ENCODE results near the gene KCNQ1.

DNA sequence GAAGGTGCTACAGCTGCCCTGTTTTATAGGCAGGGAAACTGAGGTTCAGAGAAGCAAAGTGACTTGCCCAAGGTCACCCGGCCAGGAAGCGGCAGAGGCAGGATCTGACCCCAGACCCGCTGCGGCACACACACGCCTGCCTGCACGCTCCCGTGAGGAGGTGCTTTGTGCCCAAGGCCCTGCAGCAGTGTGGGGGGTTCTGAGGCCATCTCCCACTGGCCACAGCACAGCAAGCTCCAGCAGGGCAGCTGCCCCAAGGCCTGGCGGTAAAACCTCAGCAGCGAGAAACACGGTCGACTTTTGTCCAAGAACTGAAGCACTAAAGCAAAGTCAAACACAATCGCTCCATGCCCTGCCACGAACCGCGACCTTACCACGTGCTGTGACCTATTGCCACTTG lies 398.1 kb downstream of the KCNQ1 start:
- no peak for TF ChIP-seq KAT8 (CRISPR knock-in tag; IDR thresholded peaks at IDR 0.05)
- TF ChIP-seq RELA (CRISPR knock-in tag; IDR thresholded peaks at IDR 0.05) = no peak
- TF ChIP-seq RAD21 (CRISPR knock-in tag; IDR thresholded peaks at IDR 0.05) = no peak
- TF ChIP-seq FOXM1 (CRISPR knock-in tag; IDR thresholded peaks at IDR 0.05) = no peak
- TF ChIP-seq NFE2 (CRISPR knock-in tag; IDR thresholded peaks at IDR 0.05) = no peak
- TF ChIP-seq, protein P1, sequence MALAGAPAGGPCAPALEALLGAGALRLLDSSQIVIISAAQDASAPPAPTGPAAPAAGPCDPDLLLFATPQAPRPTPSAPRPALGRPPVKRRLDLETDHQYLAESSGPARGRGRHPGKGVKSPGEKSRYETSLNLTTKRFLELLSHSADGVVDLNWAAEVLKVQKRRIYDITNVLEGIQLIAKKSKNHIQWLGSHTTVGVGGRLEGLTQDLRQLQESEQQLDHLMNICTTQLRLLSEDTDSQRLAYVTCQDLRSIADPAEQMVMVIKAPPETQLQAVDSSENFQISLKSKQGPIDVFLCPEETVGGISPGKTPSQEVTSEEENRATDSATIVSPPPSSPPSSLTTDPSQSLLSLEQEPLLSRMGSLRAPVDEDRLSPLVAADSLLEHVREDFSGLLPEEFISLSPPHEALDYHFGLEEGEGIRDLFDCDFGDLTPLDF (CRISPR knock-in tag; IDR thresholded peaks at IDR 0.05) = no peak
- no peak for TF ChIP-seq YY1 (IDR thresholded peaks at IDR 0.05; ENCODE audit: insufficient read depth, insufficient replicate concordance, low read depth, low read length)
- no peak for TF ChIP-seq MAFK (conservative IDR thresholded peaks at IDR 0.05 in 1 of 2, IDR thresholded peaks at IDR 0.05 in 1 of 2; ENCODE audit: low read length in 2 of 2)
- no peak for TF ChIP-seq KAT7 (CRISPR knock-in tag; IDR thresholded peaks at IDR 0.05; ENCODE audit: borderline replicate concordance)
- no peak for TF ChIP-seq SRSF1 (optimal IDR thresholded peaks at IDR 0.05; ENCODE audit: low read depth, low read length)
- no peak for TF ChIP-seq JUND (CRISPR knock-in tag; IDR thresholded peaks at IDR 0.05)
- no peak for TF ChIP-seq SYNCRIP (IDR thresholded peaks at IDR 0.05; ENCODE audit: insufficient read depth, low read depth, low read length)
- TF ChIP-seq NFYB (CRISPR knock-in tag; IDR thresholded peaks at IDR 0.05) = no peak

Data from HepG2 (cell line).